SK-N-SH (cell line): ENCODE data around the gene KIF19. TPM values are rescaled to one million over a fixed set of nuclear protein-coding genes. Genes with fewer than 3 reads are reported as not detected.

ENCODE experiments used
- CTCF ChIA-PET: fragments of 300-600, 350-600 bp; formaldehyde crosslinking; extraction: SDS; loops from one replicate; lab custom pipeline; 2021; lab: Yijun Ruan, JAX
- POLR2A ChIA-PET: fragments of 350-600 bp; sonication (Branson Sonifier 250); formaldehyde crosslinking; extraction: SDS; loops from one replicate; lab custom pipeline; 2020; ENCODE audit warnings: antibody characterized with exemption, inconsistent platforms; lab: Yijun Ruan, JAX
- DNase-seq: peaks from one replicate; pipeline ENCODE4 v3.0.0; 2012
- H2AFZ ChIP-seq: fragments of 200-600 bp; sonication (generic); 2 replicates; pipeline ENCODE4 v1.8.1; 2016; ENCODE audit warnings: antibody characterized with exemption, mild to moderate bottlenecking, low read depth
- H3F3A ChIP-seq: fragments of 200-600 bp; sonication (generic); replicated peaks from 2 replicates; pipeline ENCODE3; 2016; ENCODE audit warnings: antibody characterized with exemption, mild to moderate bottlenecking; ENCODE audit not compliant: insufficient read depth
- H3K27ac ChIP-seq, 2 experiments: fragments of 200-500 bp in 1 of 2; fragments of 200-600 bp in 1 of 2; sonication (Bioruptor generic) in 1 of 2; sonication (generic), shearing (Covaris generic) in 1 of 2; 2 replicates each; pipeline versions ENCODE4 v1.5.1 to v1.6.1; 2014 to 2016; ENCODE audit warnings: low read depth in 2 of 2, inconsistent platforms in 1 of 2, low read length in 1 of 2, mild to moderate bottlenecking in 1 of 2, mixed read lengths in 1 of 2
- H3K27me3 ChIP-seq: fragments of 200-600 bp; sonication (generic), shearing (Covaris generic); 2 replicates; pipeline ENCODE4 v1.6.1; 2016; ENCODE audit warnings: mixed run types; ENCODE audit not compliant: insufficient read depth
- H3K36me3 ChIP-seq, 2 experiments: fragments of 200-500 bp in 1 of 2; fragments of 200-600 bp in 1 of 2; sonication (Bioruptor generic) in 1 of 2; sonication (generic) in 1 of 2; replicated peaks in 1 of 2; 2 replicates each; pipeline versions ENCODE3 to v1.5.1; 2014 to 2016; ENCODE audit warnings: low read length in 1 of 2, mild to moderate bottlenecking in 1 of 2; ENCODE audit not compliant: insufficient read depth in 2 of 2, control insufficient read depth in 1 of 2
- H3K4me1 ChIP-seq, 2 experiments: fragments of 200-500 bp in 1 of 2; fragments of 200-600 bp in 1 of 2; sonication (Bioruptor generic) in 1 of 2; sonication (generic), shearing (Covaris generic) in 1 of 2; 2 replicates each; pipeline versions ENCODE4 v1.5.1 to v1.6.1; 2014 to 2016; ENCODE audit warnings: low read depth in 1 of 2, low read length in 1 of 2, mixed run types in 1 of 2; ENCODE audit not compliant: insufficient read depth in 2 of 2, control insufficient read depth in 1 of 2
- H3K4me2 ChIP-seq: fragments of 200-600 bp; sonication (generic), shearing (Covaris generic); 2 replicates; pipeline ENCODE4 v1.6.1; 2017; ENCODE audit warnings: mixed run types
- H3K4me3 ChIP-seq, 2 experiments: fragments of 200-500 bp in 1 of 2; fragments of 200-600 bp in 1 of 2; sonication (Bioruptor generic) in 1 of 2; sonication (generic), shearing (Covaris generic) in 1 of 2; 2 replicates each; pipeline versions ENCODE4 v1.5.1 to v1.8.1; 2014 to 2016; ENCODE audit warnings: low read depth in 2 of 2, inconsistent platforms in 1 of 2, low read length in 1 of 2, mild to moderate bottlenecking in 1 of 2, mixed read lengths in 1 of 2, moderate library complexity in 1 of 2
- H3K79me2 ChIP-seq: fragments of 200-600 bp; sonication (generic); 2 replicates; pipeline ENCODE4 v1.8.1; 2017; ENCODE audit warnings: mild to moderate bottlenecking; ENCODE audit not compliant: insufficient read depth
- H3K9ac ChIP-seq: fragments of 200-600 bp; sonication (generic); 2 replicates; pipeline ENCODE4 v1.6.1; 2017; ENCODE audit warnings: mixed run types
- H3K9me2 ChIP-seq: fragments of 200-600 bp; sonication (generic); 2 replicates; pipeline ENCODE4 v1.6.1; 2017; ENCODE audit warnings: mixed run types
- H3K9me3 ChIP-seq: fragments of 200-600 bp; sonication (generic); 2 replicates; pipeline ENCODE4 v1.6.1; 2017; ENCODE audit warnings: mixed run types, mild to moderate bottlenecking, moderate library complexity
- H4K20me1 ChIP-seq: fragments of 200-600 bp; sonication (generic); 2 replicates; pipeline ENCODE4 v1.6.1; 2017; ENCODE audit warnings: mild to moderate bottlenecking, mixed run types; ENCODE audit not compliant: insufficient read depth
- CHD2 ChIP-seq: fragments of 150-350 bp; IDR thresholded peaks from 2 replicates; pipeline ENCODE4 v1.6.1; 2018; ENCODE audit warnings: low read length; ENCODE audit not compliant: partially characterized antibody
- EP300 ChIP-seq, 2 experiments: IDR thresholded peaks; 2 replicates each; pipeline versions ENCODE4 v1.4.0 to v1.6.1; 2012; ENCODE audit warnings: borderline replicate concordance in 1 of 2, low read depth in 1 of 2, low read length in 1 of 2
- EZH2phosphoT487 ChIP-seq: fragments of 200-600 bp; sonication (generic); IDR thresholded peaks from 2 replicates; pipeline ENCODE4 v1.6.1; 2017; ENCODE audit warnings: low read depth, mixed run types, mild to moderate bottlenecking, antibody characterized with exemption, moderate library complexity, borderline replicate concordance
- MEF2A ChIP-seq: IDR thresholded peaks from 2 replicates; pipeline ENCODE4 v1.4.0; 2012; ENCODE audit warnings: low read depth, borderline replicate concordance
- MXI1 ChIP-seq: IDR thresholded peaks from 2 replicates; pipeline ENCODE4 v1.6.1; 2012; ENCODE audit warnings: mild to moderate bottlenecking, low read depth, low read length, improper control_type of control experiment
- NRF1 ChIP-seq: IDR thresholded peaks from 2 replicates; pipeline ENCODE4 v1.6.1; 2012; ENCODE audit warnings: low read depth, mild to moderate bottlenecking, low read length
- POLR2AphosphoS5 ChIP-seq: IDR thresholded peaks from 2 replicates; pipeline ENCODE4 v1.6.1; 2012; ENCODE audit warnings: low read depth, low read length
- RAD21 ChIP-seq: IDR thresholded peaks from 2 replicates; pipeline ENCODE4 v1.6.1; 2012; ENCODE audit warnings: mild to moderate bottlenecking, low read length
- TEAD4 ChIP-seq: IDR thresholded peaks from 2 replicates; pipeline ENCODE4 v1.4.0; 2012; ENCODE audit warnings: mild to moderate bottlenecking, borderline replicate concordance; ENCODE audit not compliant: insufficient read depth
- YY1 ChIP-seq: IDR thresholded peaks from 2 replicates; pipeline ENCODE4 v1.4.0; 2012; ENCODE audit warnings: low read depth, mild to moderate bottlenecking
- WGBS: methylation state at CpG from one replicate; pipeline ENCODE4 v1.1.6; 2017; ENCODE audit warnings: low lambda C conversion rate; 5-methylcytosine and 5-hydroxymethylcytosine counted together
- polyA plus RNA-seq, 3 experiments: library from polyadenylated mRNA; depleted of rRNA; stranded (reverse); fragments of >200 nt; gene quantifications; 2 replicates each; pipeline ENCODE4 v1.2.3, GENCODE V29; 2012
- TF ChIP-seq, protein P1 (sequence below): fragments of 150-350 bp; IDR thresholded peaks from 2 replicates; pipeline ENCODE4 v1.6.1; 2017; ENCODE audit warnings: antibody characterized with exemption, low read length, low read depth, borderline replicate concordance
- TF ChIP-seq, protein P2 (sequence below): fragments of 200-600 bp; sonication (generic); IDR thresholded peaks from 2 replicates; pipeline ENCODE4 v1.6.1; 2017; ENCODE audit warnings: antibody characterized with exemption, mild to moderate bottlenecking, moderate library complexity
- TF ChIP-seq, protein P3 (sequence below): IDR thresholded peaks from 2 replicates; pipeline ENCODE4; 2012
- TF ChIP-seq, protein P4 (sequence below): IDR thresholded peaks from 2 replicates; pipeline ENCODE4 v1.4.0; 2012; ENCODE audit warnings: low read depth, borderline replicate concordance

KIF19 gene
- polyA plus RNA-seq, 1 of the 3 experiments (the other 2 are of a cell fraction) = not detected

DNA sequence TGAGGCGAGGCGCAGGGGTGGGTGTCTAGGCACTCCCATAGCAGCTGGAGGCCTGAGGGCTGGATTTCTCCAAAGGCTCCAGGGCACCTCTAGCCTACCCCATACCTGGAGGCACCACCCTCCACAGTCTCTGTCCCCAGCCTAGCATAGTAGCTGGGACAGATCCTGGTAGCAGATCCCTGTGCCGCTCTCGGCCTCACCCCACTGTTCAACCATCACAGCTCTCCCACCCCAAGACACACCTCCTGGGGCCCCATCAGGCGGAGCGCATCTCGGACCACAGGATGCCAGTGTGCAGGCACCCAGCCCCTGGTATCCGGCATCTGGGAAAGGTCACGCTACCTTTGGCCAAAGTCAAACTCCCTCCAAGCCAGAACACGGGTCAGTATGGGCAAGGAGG lies 28.5 kb downstream of the KIF19 start:
- Histone ChIP-seq H3K4me3 (no peak overlapping the region), H3K4me1 (peaks cover 0 to 2% of the 10 kb centered on the region in 2 experiments; a peak in 1 of 4 replicates), H3F3A (no peaks in the 10 kb centered on the region), H4K20me1 (no peaks in the 10 kb centered on the region), H2AFZ (no peak overlapping the region), H3K9me2 (no peaks in the 10 kb centered on the region), H3K27ac (no peak overlapping the region), H3K9ac (no peak overlapping the region), H3K79me2 (no peaks in the 10 kb centered on the region), H3K27me3 (no peaks in the 10 kb centered on the region), H3K9me3 (no peaks in the 10 kb centered on the region), H3K4me2 (no peak overlapping the region), H3K36me3 (no peaks in the 10 kb centered on the region)
- CTCF ChIA-PET = interaction anchor here (0.7 to 4.7 kb wide), 6 partner anchors 9 to 52 kb away, joined by 3 to 44 read pairs (median 4); partner anchors contain the start of gene GPR142
- 81% methylated on average over 8 of the region's 10 CpGs for whole genome bisulfite sequencing
- TF ChIP-seq POLR2AphosphoS5 (no peak), EZH2phosphoT487 (no peak), CHD2 (no peak), MEF2A (no peak), MXI1 (no peak), YY1 (no peak), EP300 (IDR thresholded peaks at IDR 0.05; ENCODE audit: borderline replicate concordance in 1 of 2, low read depth in 1 of 2, low read length in 1 of 2) (no peak), RAD21 (no peak), TEAD4 (no peak), NRF1 (no peak)
- TF ChIP-seq, protein P1, sequence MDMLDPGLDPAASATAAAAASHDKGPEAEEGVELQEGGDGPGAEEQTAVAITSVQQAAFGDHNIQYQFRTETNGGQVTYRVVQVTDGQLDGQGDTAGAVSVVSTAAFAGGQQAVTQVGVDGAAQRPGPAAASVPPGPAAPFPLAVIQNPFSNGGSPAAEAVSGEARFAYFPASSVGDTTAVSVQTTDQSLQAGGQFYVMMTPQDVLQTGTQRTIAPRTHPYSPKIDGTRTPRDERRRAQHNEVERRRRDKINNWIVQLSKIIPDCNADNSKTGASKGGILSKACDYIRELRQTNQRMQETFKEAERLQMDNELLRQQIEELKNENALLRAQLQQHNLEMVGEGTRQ = no peak
- TF ChIP-seq, protein P2, sequence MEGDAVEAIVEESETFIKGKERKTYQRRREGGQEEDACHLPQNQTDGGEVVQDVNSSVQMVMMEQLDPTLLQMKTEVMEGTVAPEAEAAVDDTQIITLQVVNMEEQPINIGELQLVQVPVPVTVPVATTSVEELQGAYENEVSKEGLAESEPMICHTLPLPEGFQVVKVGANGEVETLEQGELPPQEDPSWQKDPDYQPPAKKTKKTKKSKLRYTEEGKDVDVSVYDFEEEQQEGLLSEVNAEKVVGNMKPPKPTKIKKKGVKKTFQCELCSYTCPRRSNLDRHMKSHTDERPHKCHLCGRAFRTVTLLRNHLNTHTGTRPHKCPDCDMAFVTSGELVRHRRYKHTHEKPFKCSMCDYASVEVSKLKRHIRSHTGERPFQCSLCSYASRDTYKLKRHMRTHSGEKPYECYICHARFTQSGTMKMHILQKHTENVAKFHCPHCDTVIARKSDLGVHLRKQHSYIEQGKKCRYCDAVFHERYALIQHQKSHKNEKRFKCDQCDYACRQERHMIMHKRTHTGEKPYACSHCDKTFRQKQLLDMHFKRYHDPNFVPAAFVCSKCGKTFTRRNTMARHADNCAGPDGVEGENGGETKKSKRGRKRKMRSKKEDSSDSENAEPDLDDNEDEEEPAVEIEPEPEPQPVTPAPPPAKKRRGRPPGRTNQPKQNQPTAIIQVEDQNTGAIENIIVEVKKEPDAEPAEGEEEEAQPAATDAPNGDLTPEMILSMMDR = no peak
- TF ChIP-seq, protein P3, sequence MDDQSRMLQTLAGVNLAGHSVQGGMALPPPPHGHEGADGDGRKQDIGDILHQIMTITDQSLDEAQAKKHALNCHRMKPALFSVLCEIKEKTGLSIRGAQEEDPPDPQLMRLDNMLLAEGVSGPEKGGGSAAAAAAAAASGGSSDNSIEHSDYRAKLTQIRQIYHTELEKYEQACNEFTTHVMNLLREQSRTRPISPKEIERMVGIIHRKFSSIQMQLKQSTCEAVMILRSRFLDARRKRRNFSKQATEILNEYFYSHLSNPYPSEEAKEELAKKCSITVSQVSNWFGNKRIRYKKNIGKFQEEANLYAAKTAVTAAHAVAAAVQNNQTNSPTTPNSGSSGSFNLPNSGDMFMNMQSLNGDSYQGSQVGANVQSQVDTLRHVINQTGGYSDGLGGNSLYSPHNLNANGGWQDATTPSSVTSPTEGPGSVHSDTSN = no peak
- TF ChIP-seq, protein P4, sequence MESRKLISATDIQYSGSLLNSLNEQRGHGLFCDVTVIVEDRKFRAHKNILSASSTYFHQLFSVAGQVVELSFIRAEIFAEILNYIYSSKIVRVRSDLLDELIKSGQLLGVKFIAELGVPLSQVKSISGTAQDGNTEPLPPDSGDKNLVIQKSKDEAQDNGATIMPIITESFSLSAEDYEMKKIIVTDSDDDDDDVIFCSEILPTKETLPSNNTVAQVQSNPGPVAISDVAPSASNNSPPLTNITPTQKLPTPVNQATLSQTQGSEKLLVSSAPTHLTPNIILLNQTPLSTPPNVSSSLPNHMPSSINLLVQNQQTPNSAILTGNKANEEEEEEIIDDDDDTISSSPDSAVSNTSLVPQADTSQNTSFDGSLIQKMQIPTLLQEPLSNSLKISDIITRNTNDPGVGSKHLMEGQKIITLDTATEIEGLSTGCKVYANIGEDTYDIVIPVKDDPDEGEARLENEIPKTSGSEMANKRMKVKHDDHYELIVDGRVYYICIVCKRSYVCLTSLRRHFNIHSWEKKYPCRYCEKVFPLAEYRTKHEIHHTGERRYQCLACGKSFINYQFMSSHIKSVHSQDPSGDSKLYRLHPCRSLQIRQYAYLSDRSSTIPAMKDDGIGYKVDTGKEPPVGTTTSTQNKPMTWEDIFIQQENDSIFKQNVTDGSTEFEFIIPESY = no peak
- POLR2A ChIA-PET = no interaction called here
- DNase-seq = no peak
